Renal pelvis (tissue), 4 donors: ENCODE measurements around the gene TACO1. TPM values are rescaled to one million over a fixed set of nuclear protein-coding genes. Genes with fewer than 3 reads are reported as not detected.
A peak's percentile ranks its signal among the peaks of the same experiment; 100 is the strongest.

Source experiments
- DNase-seq: peaks from one replicate; pipeline ENCODE4 v3.0.0-alpha.2; 2013
- polyA plus RNA-seq, 3 donors: library from polyadenylated mRNA; unstranded; fragments of 120-200 nt; gene quantifications; one replicate each; pipeline ENCODE4 v1.2.1, GENCODE V29; 2013; ENCODE audit not compliant: insufficient read length in 3 of 3

Gene TACO1
- polyA plus RNA-seq, 3 donors = 23.1 to 31.3 (median 28.8) TPM

- DNase-seq = no peak
These were observed 7.9 kb upstream of the TACO1 start for GRCh38 chr17:63592797-63593196.

- no peak for DNase-seq
These were observed 5.6 kb upstream of the TACO1 start for GRCh38 chr17:63595132-63595531.

- DNase-seq = no peak
These were observed 3.7 kb upstream of the TACO1 start for GRCh38 chr17:63596856-63597586.

GRCh38 chr17:63598281-63598680 is 2.4 kb upstream of the TACO1 start:
- DNase-seq = no peak

- DNase-seq = no peak
These were observed 1.0 kb downstream of the TACO1 start for GRCh38 chr17:63601439-63602371.

GRCh38 chr17:63609816-63610573 is 9.3 kb downstream of the TACO1 start:
- no peak for DNase-seq

- DNase-seq = no peak
These were observed 10.2 kb downstream of the TACO1 start for GRCh38 chr17:63610854-63611253.

GRCh38 chr17:63611354-63611753 is 10.7 kb downstream of the TACO1 start:
- DNase-seq = no peak

- DNase-seq = no peak
These were observed 13.0 kb downstream of the TACO1 start for GRCh38 chr17:63613663-63614062.

GRCh38 chr17:63621229-63621683 is 20.6 kb downstream of the TACO1 start:
- DNase-seq = no peak

GRCh38 chr17:63621684-63622573 is 21.2 kb downstream of the TACO1 start, which contains the start of gene MAP3K3:
TSS of gene MAP3K3 (plus strand) at chr17:63622417. CDS start at chr17:63622760, 343 bp downstream.
- DNase-seq = peak; percentile 100

- DNase-seq = peak; percentile 57
These were observed 22.1 kb downstream of the TACO1 start for GRCh38 chr17:63622574-63623390.

- no peak for DNase-seq
These were observed 23.3 kb downstream of the TACO1 start for GRCh38 chr17:63623786-63624530.

- DNase-seq = no peak
These were observed 23.8 kb downstream of the TACO1 start for GRCh38 chr17:63624531-63624880.

- DNase-seq = no peak
These were observed 26.0 kb downstream of the TACO1 start for GRCh38 chr17:63626551-63627180.

- DNase-seq = no peak
These were observed 28.9 kb downstream of the TACO1 start for GRCh38 chr17:63629627-63630026.

- DNase-seq = no peak
These were observed 30.4 kb downstream of the TACO1 start for GRCh38 chr17:63631062-63631461.

- no peak for DNase-seq
These were observed 30.9 kb downstream of the TACO1 start for GRCh38 chr17:63631626-63632025.

GRCh38 chr17:63633742-63634141 is 33.0 kb downstream of the TACO1 start:
- DNase-seq = no peak
